ENCODE measurements around the gene FAT2.

DNA sequence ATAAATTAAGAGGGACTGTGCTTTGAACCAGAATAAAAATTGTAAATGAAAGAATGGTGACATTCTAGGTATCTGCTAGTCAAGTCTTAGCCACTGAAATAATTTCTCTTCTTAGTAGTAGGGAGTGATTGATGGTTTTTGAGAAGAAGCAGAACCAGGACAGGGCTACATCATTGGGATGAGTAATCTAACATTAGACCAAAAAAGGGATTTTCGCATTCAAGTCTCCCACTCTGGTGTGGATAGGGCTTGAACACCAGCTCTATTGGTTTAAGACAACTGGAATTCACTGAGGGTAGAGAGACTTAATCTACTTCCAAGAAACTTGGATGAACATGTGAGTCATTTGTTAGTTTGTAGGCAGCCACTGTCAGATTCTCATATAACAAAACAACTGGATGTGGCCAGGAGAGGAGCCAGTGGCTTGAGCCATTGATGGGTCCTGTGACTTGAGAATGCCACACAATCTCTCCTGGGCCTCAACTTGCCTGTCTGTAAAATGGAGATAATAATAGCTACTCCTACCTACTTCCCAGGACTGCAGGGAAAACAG lies 16.6 kb downstream of the FAT2 start:
- TF ChIP-seq POLR2A (IDR thresholded peaks at IDR 0.05; ENCODE audit: low read depth, low read length) (no peak), POLR2AphosphoS5 (IDR thresholded peaks at IDR 0.05; ENCODE audit: low read depth, low read length) (no peak)
